Calu3 (cell line): ENCODE results near the gene IFNA8. TPM values are rescaled to one million over a fixed set of nuclear protein-coding genes. Genes with fewer than 3 reads are reported as not detected.
"Not testable (repeated sequence)": the region's sequence is repeated elsewhere in the genome, so short reads cannot be mapped to it uniquely, and the experiment has no call there.

Experiments
- Bru-seq: library from RNA; stranded (reverse); fragments of 400-500 nt; gene quantifications from one replicate; lab custom pipeline; 2021; lab: Mats Ljungman, UMichigan
- BruChase-seq, 2 experiments: library from RNA; stranded (reverse); fragments of 400-500 nt; gene quantifications; one replicate each; lab custom pipeline; 2021; lab: Mats Ljungman, UMichigan
- BruUV-seq: library from RNA; stranded (reverse); fragments of 400-500 nt; replicated peaks from 2 replicates; lab custom pipeline; 2021; lab: Mats Ljungman, UMichigan
- CTCF ChIA-PET: fragments of 300-600 bp; sonication (Branson Sonifier 250); formaldehyde crosslinking; loops from one replicate; lab custom pipeline; 2022; ENCODE audit warnings: antibody characterized with exemption; lab: Charles Lee
- DNase-seq: peaks from one replicate; pipeline ENCODE4 v3.0.0; 2022
- H3K27ac Mint-ChIP-seq: one replicate; pipeline ENCODE4 v1.8.0; 2022; ENCODE audit warnings: mixed read lengths; ENCODE audit not compliant: unreplicated experiment
- H3K27me3 Mint-ChIP-seq: one replicate; pipeline ENCODE4 v1.8.0; 2022; ENCODE audit warnings: mixed read lengths; ENCODE audit not compliant: unreplicated experiment
- H3K36me3 Mint-ChIP-seq: one replicate; pipeline ENCODE4 v1.8.0; 2022; ENCODE audit warnings: mild to moderate bottlenecking, moderate library complexity, mixed read lengths; ENCODE audit not compliant: insufficient read depth, unreplicated experiment
- H3K4me1 Mint-ChIP-seq: one replicate; pipeline ENCODE4 v1.8.0; 2022; ENCODE audit warnings: mild to moderate bottlenecking, low read depth, mixed read lengths; ENCODE audit not compliant: unreplicated experiment
- H3K4me3 Mint-ChIP-seq: one replicate; pipeline ENCODE4 v1.8.0; 2022; ENCODE audit warnings: mild to moderate bottlenecking, low read depth, moderate library complexity, mixed read lengths; ENCODE audit not compliant: unreplicated experiment
- H3K9me3 Mint-ChIP-seq: one replicate; pipeline ENCODE4 v1.8.0; 2022; ENCODE audit warnings: low read depth, mixed read lengths; ENCODE audit not compliant: unreplicated experiment
- intact Hi-C: fragments of 100-400 bp; cut with micrococcal nuclease; formaldehyde crosslinking; loops from one replicate; pipeline ENCODE4 v1.10.0; 2022; ENCODE audit not compliant: unreplicated experiment
- long read RNA-seq: library from polyadenylated mRNA; stranded (forward); transcript quantifications from one replicate; pipeline ENCODE4 v2.0.0, GENCODE V29; 2022
- total RNA-seq: library from RNA; stranded (reverse); gene quantifications from 2 replicates; pipeline ENCODE4 v1.2.3, GENCODE V29; 2022
- TF ChIP-seq, protein P1 (sequence below): fragments of 200-600 bp; IDR thresholded peaks from one replicate; pipeline ENCODE4 v1.8.0; 2022; ENCODE audit warnings: antibody characterized with exemption; ENCODE audit not compliant: unreplicated experiment

Gene IFNA8
- total RNA-seq (not detected in 2 replicates), Bru-seq, nascent RNA (not detected), BruChase-seq, experiment 1, labeled RNA remaining after a 6-hour chase (not detected), BruChase-seq, experiment 2, labeled RNA remaining after a 2-hour chase (not detected)
- long read RNA-seq: 0 reads

GRCh38 chr9:21408817-21409216 lies at the start of gene IFNA8:
Gene IFNA8, plus strand, starts transcription at chr9:21409117. Its CDS starts 60 bp downstream, at chr9:21409177.
- no peaks in the 10 kb centered on the region for H3K9me3 Mint-ChIP-seq
- H3K36me3 Mint-ChIP-seq: no peaks in the 10 kb centered on the region
- CTCF ChIA-PET: interaction anchor here (1.1 kb wide), 1 partner anchor 13 kb away, joined by 4 read pairs; no protein-coding TSS in a partner anchor
- no peak for DNase-seq
- no peaks in the 10 kb centered on the region for H3K27me3 Mint-ChIP-seq
- TF ChIP-seq, protein P1, sequence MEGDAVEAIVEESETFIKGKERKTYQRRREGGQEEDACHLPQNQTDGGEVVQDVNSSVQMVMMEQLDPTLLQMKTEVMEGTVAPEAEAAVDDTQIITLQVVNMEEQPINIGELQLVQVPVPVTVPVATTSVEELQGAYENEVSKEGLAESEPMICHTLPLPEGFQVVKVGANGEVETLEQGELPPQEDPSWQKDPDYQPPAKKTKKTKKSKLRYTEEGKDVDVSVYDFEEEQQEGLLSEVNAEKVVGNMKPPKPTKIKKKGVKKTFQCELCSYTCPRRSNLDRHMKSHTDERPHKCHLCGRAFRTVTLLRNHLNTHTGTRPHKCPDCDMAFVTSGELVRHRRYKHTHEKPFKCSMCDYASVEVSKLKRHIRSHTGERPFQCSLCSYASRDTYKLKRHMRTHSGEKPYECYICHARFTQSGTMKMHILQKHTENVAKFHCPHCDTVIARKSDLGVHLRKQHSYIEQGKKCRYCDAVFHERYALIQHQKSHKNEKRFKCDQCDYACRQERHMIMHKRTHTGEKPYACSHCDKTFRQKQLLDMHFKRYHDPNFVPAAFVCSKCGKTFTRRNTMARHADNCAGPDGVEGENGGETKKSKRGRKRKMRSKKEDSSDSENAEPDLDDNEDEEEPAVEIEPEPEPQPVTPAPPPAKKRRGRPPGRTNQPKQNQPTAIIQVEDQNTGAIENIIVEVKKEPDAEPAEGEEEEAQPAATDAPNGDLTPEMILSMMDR: no peak
- BruUV-seq: no TSS peak
- no peaks in the 10 kb centered on the region for H3K4me1 Mint-ChIP-seq
- intact Hi-C loops: no loop called here
- no peak within 1 kb of the TSS for H3K27ac Mint-ChIP-seq
- H3K4me3 Mint-ChIP-seq: no peak within 1 kb of the TSS

DNA sequence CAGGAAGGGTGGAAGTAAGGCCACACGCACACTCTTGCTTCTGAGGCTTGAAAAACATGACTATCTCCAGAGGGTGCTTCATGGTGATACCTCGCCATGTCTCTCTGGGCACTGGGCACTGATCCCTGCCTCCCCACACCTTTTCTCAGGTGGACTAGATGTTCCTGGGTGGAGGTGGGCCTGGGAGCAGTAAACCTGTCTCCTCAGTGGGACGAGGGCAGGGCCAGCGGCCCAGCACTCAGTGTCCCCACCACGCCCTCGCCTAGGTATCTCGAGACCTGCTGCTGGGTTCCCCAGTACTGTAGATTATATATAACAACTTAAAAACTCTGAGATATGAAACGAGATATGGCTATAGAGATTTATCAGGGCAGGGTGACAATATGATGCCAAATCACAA lies 46.6 kb upstream of the IFNA8 start:
- H3K27me3 Mint-ChIP-seq: peaks cover 13% of the 10 kb centered on the region
- H3K4me1 Mint-ChIP-seq: no peaks in the 10 kb centered on the region
- DNase-seq: no peak
- intact Hi-C loops: no loop called here
- no TSS peak for BruUV-seq
- TF ChIP-seq, protein P1: no peak
- CTCF ChIA-PET: no interaction called here
- H3K9me3 Mint-ChIP-seq: no peaks in the 10 kb centered on the region
- H3K27ac Mint-ChIP-seq: no peak overlapping the region
- no peak overlapping the region for H3K4me3 Mint-ChIP-seq
- no peaks in the 10 kb centered on the region for H3K36me3 Mint-ChIP-seq

- DNase-seq, H3K9me3 Mint-ChIP-seq, CTCF ChIA-PET, BruUV-seq, H3K27ac Mint-ChIP-seq, H3K36me3 Mint-ChIP-seq, H3K4me3 Mint-ChIP-seq, intact Hi-C loops, H3K4me1 Mint-ChIP-seq: not testable (repeated sequence)
- peaks cover 13% of the 10 kb centered on the region for H3K27me3 Mint-ChIP-seq
Measured at GRCh38 chr9:21367169-21367568, 41.7 kb upstream of the IFNA8 start.

- Mint-ChIP-seq H3K4me1 (no peaks in the 10 kb centered on the region), H3K27ac (no peak within 1 kb of the TSS), H3K36me3 (no peaks in the 10 kb centered on the region), H3K4me3 (no peak within 1 kb of the TSS), H3K9me3 (no peaks in the 10 kb centered on the region), H3K27me3 (peaks cover 13% of the 10 kb centered on the region)
- no TSS peak for BruUV-seq
- CTCF ChIA-PET: no interaction called here
- TF ChIP-seq, protein P1: no peak
- intact Hi-C loops: no loop called here
- DNase-seq: no peak
Measured at GRCh38 chr9:21367957-21368356, 41.0 kb upstream of the IFNA8 start, which contains the start of gene IFNA13. Gene IFNA13, minus strand, starts transcription at chr9:21368057. Its CDS starts 47 bp downstream, at chr9:21368010.

DNA sequence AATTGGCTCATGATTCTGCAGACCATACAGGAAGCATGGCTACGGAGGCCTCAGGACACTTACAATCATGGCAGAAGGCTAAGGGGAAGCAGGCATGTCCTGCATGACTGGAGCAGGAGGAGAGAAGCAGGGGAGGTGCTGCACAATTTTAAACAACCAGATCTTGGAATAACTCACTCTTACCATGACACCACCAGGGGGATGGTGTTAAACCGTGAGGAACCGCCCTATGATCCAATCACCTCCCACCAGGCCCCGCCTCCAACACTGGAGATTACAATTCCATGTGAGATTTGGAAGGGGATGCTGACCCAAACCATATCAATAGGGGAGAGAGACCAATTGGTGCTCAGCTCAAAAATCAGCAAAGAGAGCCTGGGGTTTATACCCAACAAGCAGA lies 37.5 kb upstream of the IFNA8 start:
- intact Hi-C loops, H3K27me3 Mint-ChIP-seq, H3K9me3 Mint-ChIP-seq, H3K36me3 Mint-ChIP-seq, CTCF ChIA-PET, H3K4me1 Mint-ChIP-seq, DNase-seq, BruUV-seq, H3K27ac Mint-ChIP-seq, H3K4me3 Mint-ChIP-seq: not testable (repeated sequence)
